Activated T-helper 1 cell treated with Interleukin-2 at 50 U/mL for 16 hours (primary cell): ENCODE measurements around the gene RAD51C.
"Not testable (repeated sequence)": the region's sequence is repeated elsewhere in the genome, so short reads cannot be mapped to it uniquely, and the experiment has no call there.

Experiments used
- DNase-seq: peaks from one replicate; pipeline ENCODE4 v3.0.0-alpha.2; 2020; ENCODE audit warnings: low read depth

Gene RAD51C

GRCh38 chr17:58684462-58684861 lies 7.9 kb upstream of the RAD51C start:
- not testable (repeated sequence) for DNase-seq

- DNase-seq: no peak
These were observed 5.4 kb upstream of the RAD51C start for GRCh38 chr17:58686980-58687379.

GRCh38 chr17:58688521-58688920 lies 3.9 kb upstream of the RAD51C start:
- DNase-seq: no peak

GRCh38 chr17:58690033-58690432 lies 2.4 kb upstream of the RAD51C start:
- not testable (repeated sequence) for DNase-seq

GRCh38 chr17:58691701-58692238 lies 632 bp upstream of the RAD51C start, which contains the start of gene TEX14:
Gene TEX14, minus strand, starts transcription at chr17:58692045. Its CDS starts 40,044 bp downstream, at chr17:58652001.
- no peak for DNase-seq

- DNase-seq: no peak
These were observed 806 bp downstream of the RAD51C start for GRCh38 chr17:58693208-58693607.

GRCh38 chr17:58693751-58694150 lies 1.3 kb downstream of the RAD51C start:
- DNase-seq: no peak

GRCh38 chr17:58694302-58694701 lies 1.9 kb downstream of the RAD51C start:
- DNase-seq: no peak

- DNase-seq: no peak
These were observed 2.4 kb downstream of the RAD51C start for GRCh38 chr17:58694826-58695225.

- no peak for DNase-seq
These were observed 7.4 kb downstream of the RAD51C start for GRCh38 chr17:58699771-58700170.

GRCh38 chr17:58702045-58702476 lies 9.7 kb downstream of the RAD51C start:
- DNase-seq: no peak

- no peak for DNase-seq
These were observed 10.3 kb downstream of the RAD51C start for GRCh38 chr17:58702708-58703107.

- no peak for DNase-seq
These were observed 10.9 kb downstream of the RAD51C start for GRCh38 chr17:58703137-58703915.

GRCh38 chr17:58703916-58704286 lies 11.5 kb downstream of the RAD51C start:
- no peak for DNase-seq

GRCh38 chr17:58706351-58707140 lies 14.1 kb downstream of the RAD51C start:
- DNase-seq: no peak

- no peak for DNase-seq
These were observed 18.6 kb downstream of the RAD51C start for GRCh38 chr17:58710948-58711552.

GRCh38 chr17:58722274-58722673 lies 29.9 kb downstream of the RAD51C start:
- DNase-seq: no peak

- DNase-seq: no peak
These were observed 30.3 kb downstream of the RAD51C start for GRCh38 chr17:58722696-58723095.

- DNase-seq: no peak
These were observed 36.4 kb downstream of the RAD51C start for GRCh38 chr17:58728798-58729197.

- DNase-seq: no peak
These were observed 38.5 kb downstream of the RAD51C start for GRCh38 chr17:58730937-58731336.

- DNase-seq: no peak
These were observed 41.6 kb downstream of the RAD51C start for GRCh38 chr17:58734040-58734439.

GRCh38 chr17:58734811-58735210 lies 42.4 kb downstream of the RAD51C start:
- no peak for DNase-seq
